ENCODE data around the gene HRCT1. TPM values are rescaled to one million over a fixed set of nuclear protein-coding genes. Genes with fewer than 3 reads are reported as not detected.
A peak's percentile ranks its signal among the peaks of the same experiment; 100 is the strongest.

The HRCT1 gene
- total RNA-seq, 6 experiments from 2014 or later: 0.40 to 1.4 (median 0.98) TPM

DNA sequence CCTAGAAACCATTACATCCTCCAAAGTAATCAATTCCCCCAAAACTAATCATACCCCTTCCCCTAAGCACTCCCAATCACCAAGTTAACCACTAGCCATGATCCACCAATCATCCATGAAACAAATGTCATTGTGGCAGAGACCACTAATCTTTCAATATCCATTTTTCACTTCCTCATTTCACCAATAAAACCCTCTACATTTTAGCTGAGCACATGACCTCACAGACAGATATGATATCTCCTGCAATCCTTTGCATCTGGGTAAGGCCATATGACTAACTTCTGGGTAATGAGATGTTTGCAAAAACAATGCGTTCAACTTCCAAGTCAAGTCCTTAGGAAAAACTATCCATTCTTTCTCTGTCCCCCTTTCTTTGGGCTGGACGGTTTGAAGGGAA, 31.2 kb downstream of the HRCT1 start:
- DNase-seq (no peak), ATAC-seq (no peak)
- no peaks in the 10 kb centered on the region for H3K36me3 ChIP-seq
- H3K4me1 ChIP-seq: peaks cover 0 to 9% (median 2%) of the 10 kb centered on the region in 4 donors
- no peak for TF ChIP-seq POLR2A (IDR thresholded peaks at IDR 0.05)
- TF ChIP-seq, protein P1, sequence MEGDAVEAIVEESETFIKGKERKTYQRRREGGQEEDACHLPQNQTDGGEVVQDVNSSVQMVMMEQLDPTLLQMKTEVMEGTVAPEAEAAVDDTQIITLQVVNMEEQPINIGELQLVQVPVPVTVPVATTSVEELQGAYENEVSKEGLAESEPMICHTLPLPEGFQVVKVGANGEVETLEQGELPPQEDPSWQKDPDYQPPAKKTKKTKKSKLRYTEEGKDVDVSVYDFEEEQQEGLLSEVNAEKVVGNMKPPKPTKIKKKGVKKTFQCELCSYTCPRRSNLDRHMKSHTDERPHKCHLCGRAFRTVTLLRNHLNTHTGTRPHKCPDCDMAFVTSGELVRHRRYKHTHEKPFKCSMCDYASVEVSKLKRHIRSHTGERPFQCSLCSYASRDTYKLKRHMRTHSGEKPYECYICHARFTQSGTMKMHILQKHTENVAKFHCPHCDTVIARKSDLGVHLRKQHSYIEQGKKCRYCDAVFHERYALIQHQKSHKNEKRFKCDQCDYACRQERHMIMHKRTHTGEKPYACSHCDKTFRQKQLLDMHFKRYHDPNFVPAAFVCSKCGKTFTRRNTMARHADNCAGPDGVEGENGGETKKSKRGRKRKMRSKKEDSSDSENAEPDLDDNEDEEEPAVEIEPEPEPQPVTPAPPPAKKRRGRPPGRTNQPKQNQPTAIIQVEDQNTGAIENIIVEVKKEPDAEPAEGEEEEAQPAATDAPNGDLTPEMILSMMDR (IDR thresholded peaks at IDR 0.05): no peak
- intact Hi-C loops (cut with DNase I): no loop called here
- no peaks in the 10 kb centered on the region for H3K27me3 ChIP-seq
- H3K27ac ChIP-seq: no peak overlapping the region
- WGBS (ENCODE audit: insufficient coverage, low coverage, low lambda C conversion rate, missing lambda C conversion rate): 84% methylated on average over 2 of the region's 2 CpGs
- no peaks in the 10 kb centered on the region for H3K9me3 ChIP-seq
- H3K4me3 ChIP-seq: no peak overlapping the region

GRCh38 chr9:35938474-35939356, 32.7 kb downstream of the HRCT1 start:
- no peaks in the 10 kb centered on the region for H3K36me3 ChIP-seq
- H3K9me3 ChIP-seq: no peaks in the 10 kb centered on the region
- TF ChIP-seq POLR2A (IDR thresholded peaks at IDR 0.05): no peak
- TF ChIP-seq, protein P1 (IDR thresholded peaks at IDR 0.05): no peak
- H3K4me1 ChIP-seq: peaks cover 0 to 9% (median 2%) of the 10 kb centered on the region in 4 donors
- intact Hi-C loops (cut with DNase I): no loop called here
- no peak overlapping the region for H3K27ac ChIP-seq
- no peaks in the 10 kb centered on the region for H3K27me3 ChIP-seq
- DNase-seq (no peak), ATAC-seq (no peak)
- no peak overlapping the region for H3K4me3 ChIP-seq
- 91% methylated on average over 6 of the region's 10 CpGs for WGBS (ENCODE audit: insufficient coverage, low coverage, low lambda C conversion rate, missing lambda C conversion rate)

DNA sequence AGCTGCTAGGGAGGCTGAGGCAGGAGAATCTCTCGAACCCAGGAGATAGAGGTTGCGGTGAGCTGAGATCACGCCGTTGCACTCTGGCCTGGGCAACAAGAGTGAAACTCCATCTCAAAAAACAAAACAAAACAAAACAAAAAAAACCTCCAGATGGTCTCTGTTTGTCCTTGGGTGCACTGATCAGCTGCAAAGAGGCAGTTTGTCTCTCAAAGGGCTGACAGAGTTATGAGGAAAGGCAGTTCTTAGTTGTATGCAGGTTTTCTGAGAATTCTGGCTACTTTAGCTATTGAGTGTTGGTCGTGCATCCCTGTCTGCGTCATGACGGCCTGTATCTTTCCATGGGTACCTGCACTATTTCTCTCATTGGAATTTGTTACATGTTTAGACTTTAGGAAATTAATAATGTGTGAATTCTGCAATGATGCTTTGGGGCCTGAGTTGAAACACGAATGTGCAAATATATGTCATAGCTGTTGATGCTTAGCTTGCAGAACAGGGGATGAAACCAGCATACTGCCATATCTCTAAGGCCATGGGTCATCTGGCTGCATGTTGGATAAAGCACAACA, 33.8 kb downstream of the HRCT1 start:
- H3K9me3 ChIP-seq: no peaks in the 10 kb centered on the region
- 86% methylated on average over 7 of the region's 8 CpGs for WGBS (ENCODE audit: insufficient coverage, low coverage, low lambda C conversion rate, missing lambda C conversion rate)
- ATAC-seq (no peak), DNase-seq (no peak)
- TF ChIP-seq, protein P1 (IDR thresholded peaks at IDR 0.05): no peak
- TF ChIP-seq POLR2A (IDR thresholded peaks at IDR 0.05): no peak
- H3K27ac ChIP-seq: no peak overlapping the region
- no peaks in the 10 kb centered on the region for H3K27me3 ChIP-seq
- H3K4me3 ChIP-seq: no peak overlapping the region
- peaks cover 0 to 9% (median 2%) of the 10 kb centered on the region in 4 donors for H3K4me1 ChIP-seq
- intact Hi-C loops (cut with DNase I): loop anchor here in 1 of 2 donors (5.0 kb wide), 1 partner anchor 32 kb away; the partner anchor contains the start of genes HRCT1 and SPAAR
- no peaks in the 10 kb centered on the region for H3K36me3 ChIP-seq

- Histone ChIP-seq H3K4me1 (peaks cover 0 to 10% (median 2%) of the 10 kb centered on the region in 4 donors), H3K4me3 (no peak overlapping the region), H3K27ac (peak overlapping the region in 1 of 3 donors; percentile 13), H3K27me3 (no peaks in the 10 kb centered on the region), H3K9me3 (no peaks in the 10 kb centered on the region), H3K36me3 (no peaks in the 10 kb centered on the region)
- TF ChIP-seq, protein P1 (IDR thresholded peaks at IDR 0.05): no peak
- TF ChIP-seq POLR2A (IDR thresholded peaks at IDR 0.05): no peak
- WGBS (ENCODE audit: insufficient coverage, low coverage, low lambda C conversion rate, missing lambda C conversion rate): 70% methylated on average over 7 of the region's 7 CpGs
- intact Hi-C loops (cut with DNase I): loop anchor here in 1 of 2 donors (5.0 kb wide), 1 partner anchor 33 kb away; the partner anchor contains the start of genes HRCT1 and SPAAR
- no peak for DNase-seq
- peak in 3 of 4 donors; percentile 50 to 71 (median 70) for ATAC-seq
Observed at GRCh38 chr9:35940458-35941407, 34.7 kb downstream of the HRCT1 start.
